H1 (cell line): ENCODE measurements around the gene ANP32A. TPM values are rescaled to one million over a fixed set of nuclear protein-coding genes. Genes with fewer than 3 reads are reported as not detected.

Experiments used
- CTCF ChIA-PET: fragments of 300-600 bp; sonication (Branson Sonifier 250); formaldehyde crosslinking; loops from one replicate; lab custom pipeline; 2021; ENCODE audit not compliant: partially characterized antibody; lab: Charles Lee
- POLR2A ChIA-PET: fragments of 300-600 bp; sonication (Branson Sonifier 250); formaldehyde crosslinking; loops from one replicate; lab custom pipeline; 2021; ENCODE audit warnings: inconsistent platforms; ENCODE audit not compliant: partially characterized antibody; lab: Charles Lee
- DNase-seq, 2 experiments: peaks; one replicate each; pipeline versions ENCODE4 v3.0.0 to v3.0.0-alpha.2; 2010 to 2022; ENCODE audit warnings: low spot score in 2 of 2, low read depth in 1 of 2, mixed read lengths in 1 of 2
- FAIRE-seq: peaks from 2 replicates; lab custom pipeline; 2011; peaks lifted over from hg19 to GRCh38; lab: Jason Lieb, UNC
- H2AFZ ChIP-seq: 2 replicates; pipeline ENCODE4 v1.8.1; 2012; ENCODE audit warnings: low read length, inconsistent platforms
- H2AK5ac ChIP-seq: 2 replicates; pipeline ENCODE4 v1.6.1; 2013; ENCODE audit warnings: low read depth, low read length
- H2BK120ac ChIP-seq: replicated peaks from 2 replicates; pipeline ENCODE3; 2013; ENCODE audit warnings: low read depth, low read length, inconsistent platforms
- H2BK12ac ChIP-seq: 2 replicates; pipeline ENCODE4 v1.6.1; 2013; ENCODE audit warnings: low read depth, low read length
- H2BK15ac ChIP-seq: 2 replicates; pipeline ENCODE4 v1.6.1; 2013; ENCODE audit warnings: low read length
- H2BK20ac ChIP-seq: 2 replicates; pipeline ENCODE4 v1.6.1; 2013; ENCODE audit warnings: low read length
- H2BK5ac ChIP-seq: 2 replicates; pipeline ENCODE4 v1.6.1; 2013; ENCODE audit warnings: low read depth, low read length
- H3K14ac ChIP-seq: 2 replicates; pipeline ENCODE4 v1.6.1; 2013; ENCODE audit warnings: inconsistent platforms; ENCODE audit not compliant: insufficient read length
- H3K18ac ChIP-seq: 2 replicates; pipeline ENCODE4 v1.6.1; 2013; ENCODE audit warnings: low read length; ENCODE audit errors: extremely low read depth
- H3K23ac ChIP-seq: 2 replicates; pipeline ENCODE4 v1.6.1; 2013; ENCODE audit warnings: inconsistent platforms; ENCODE audit not compliant: insufficient read length
- H3K23me2 ChIP-seq: 2 replicates; pipeline ENCODE4 v1.6.1; 2013; ENCODE audit warnings: low read depth, low read length
- H3K27ac ChIP-seq: 2 replicates; pipeline ENCODE4 v1.6.1; 2011; ENCODE audit warnings: low read depth, low read length, inconsistent platforms
- H3K27me3 ChIP-seq, 4 experiments: replicated peaks in 1 of 4; 1 replicate in 1 of 4; 2 replicates in 3 of 4; pipeline versions ENCODE4 v1.6.1 to v1.8.1; 2011 to 2013; ENCODE audit warnings: low read length in 3 of 4, mild to moderate bottlenecking in 3 of 4, inconsistent platforms in 2 of 4, mixed read lengths in 2 of 4, moderate library complexity in 1 of 4; ENCODE audit not compliant: control insufficient read depth in 3 of 4, insufficient read depth in 3 of 4; ENCODE audit errors: extremely low read depth in 1 of 4
- H3K36me3 ChIP-seq, 4 experiments: 2 replicates each; pipeline versions ENCODE4 v1.6.1 to v1.8.1; 2011 to 2013; ENCODE audit warnings: mild to moderate bottlenecking in 4 of 4, low read length in 3 of 4, moderate library complexity in 2 of 4, control low read depth in 1 of 4, inconsistent platforms in 1 of 4; ENCODE audit not compliant: insufficient read depth in 4 of 4, control insufficient read depth in 2 of 4
- H3K4ac ChIP-seq: replicated peaks from 2 replicates; pipeline ENCODE3; 2013; ENCODE audit warnings: low read length, low read depth, mixed read lengths, inconsistent platforms; ENCODE audit not compliant: insufficient read length
- H3K4me1 ChIP-seq, 4 experiments: replicated peaks in 1 of 4; 1 replicate in 1 of 4; 2 replicates in 3 of 4; pipeline versions ENCODE4 v1.6.1 to v1.8.1; 2011 to 2013; ENCODE audit warnings: low read length in 3 of 4, inconsistent platforms in 2 of 4, mixed read lengths in 1 of 4; ENCODE audit not compliant: insufficient read depth in 4 of 4, control insufficient read depth in 3 of 4
- H3K4me2 ChIP-seq, 2 experiments: 2 replicates each; pipeline versions ENCODE4 v1.6.1 to v1.8.1; 2011 to 2013; ENCODE audit warnings: low read depth in 2 of 2, low read length in 2 of 2, control low read depth in 1 of 2, inconsistent platforms in 1 of 2, mild to moderate bottlenecking in 1 of 2; ENCODE audit not compliant: insufficient read depth in 1 of 2
- H3K4me3 ChIP-seq, 4 experiments: fragments of 200-600, 300-600 bp in 1 of 4; sonication (generic), shearing (Covaris generic), sonication (Bioruptor Twin) in 1 of 4; 2 replicates each; pipeline versions ENCODE4 v1.5.1 to v1.8.1; 2011 to 2016; ENCODE audit warnings: low read length in 4 of 4, low read depth in 3 of 4, control low read depth in 2 of 4, inconsistent platforms in 2 of 4, mild to moderate bottlenecking in 2 of 4, mixed read lengths in 1 of 4, moderate library complexity in 1 of 4; ENCODE audit not compliant: insufficient read depth in 2 of 4; ENCODE audit errors: extremely low read depth in 1 of 4
- H3K56ac ChIP-seq: replicated peaks from 2 replicates; pipeline ENCODE3; 2013; ENCODE audit warnings: low read depth, mild to moderate bottlenecking, mixed read lengths, low read length, inconsistent platforms; ENCODE audit not compliant: insufficient read length
- H3K79me1 ChIP-seq: 2 replicates; pipeline ENCODE4 v1.6.1; 2013; ENCODE audit warnings: low read depth, low read length, control low read depth
- H3K79me2 ChIP-seq, 2 experiments: 2 replicates each; pipeline versions ENCODE4 v1.6.1 to v1.8.1; 2012 to 2013; ENCODE audit warnings: low read length in 2 of 2, mild to moderate bottlenecking in 2 of 2, inconsistent platforms in 1 of 2; ENCODE audit not compliant: insufficient read depth in 2 of 2, control insufficient read depth in 1 of 2
- H3K9ac ChIP-seq, 4 experiments: replicated peaks in 1 of 4; 1 replicate in 1 of 4; 2 replicates in 3 of 4; pipeline versions ENCODE4 v1.6.1 to v1.8.1; 2011 to 2013; ENCODE audit warnings: low read depth in 3 of 4, low read length in 3 of 4, control low read depth in 2 of 4, mild to moderate bottlenecking in 2 of 4, moderate library complexity in 2 of 4, inconsistent platforms in 1 of 4; ENCODE audit errors: extremely low read depth in 1 of 4
- H3K9me3 ChIP-seq, 2 experiments: 2 replicates each; pipeline versions ENCODE4 v1.6.1 to v1.8.1; 2012 to 2013; ENCODE audit warnings: mild to moderate bottlenecking in 2 of 2, moderate library complexity in 2 of 2, control low read depth in 1 of 2, inconsistent platforms in 1 of 2, low read depth in 1 of 2, low read length in 1 of 2, mixed read lengths in 1 of 2; ENCODE audit not compliant: insufficient read depth in 2 of 2
- H4K20me1 ChIP-seq, 2 experiments: replicated peaks in 1 of 2; 2 replicates each; pipeline versions ENCODE3 to v1.8.1; 2011 to 2013; ENCODE audit warnings: inconsistent platforms in 2 of 2, low read length in 2 of 2, mild to moderate bottlenecking in 1 of 2; ENCODE audit not compliant: insufficient read depth in 2 of 2, control insufficient read depth in 1 of 2
- H4K5ac ChIP-seq: 2 replicates; pipeline ENCODE4 v1.6.1; 2013; ENCODE audit warnings: low read length, low read depth, mixed read lengths, inconsistent platforms; ENCODE audit not compliant: insufficient read length
- H4K8ac ChIP-seq: 2 replicates; pipeline ENCODE4 v1.8.0; 2013; ENCODE audit warnings: mild to moderate bottlenecking, moderate library complexity, low read length, inconsistent platforms; ENCODE audit not compliant: insufficient read depth; ENCODE audit errors: extremely low read depth
- H4K91ac ChIP-seq: replicated peaks from 2 replicates; pipeline ENCODE3; 2013; ENCODE audit warnings: low read length, mixed read lengths, inconsistent platforms; ENCODE audit not compliant: insufficient read length
- ASH2L ChIP-seq: fragments of 200-600, 300-600 bp; sonication (generic); IDR thresholded peaks from one replicate; pipeline ENCODE4 v1.7.1; 2017; ENCODE audit warnings: low read length
- E2F6 ChIP-seq: IDR thresholded peaks from 2 replicates; pipeline ENCODE4 v1.6.1; 2012; ENCODE audit warnings: inconsistent platforms
- GTF2F1 ChIP-seq: IDR thresholded peaks from 2 replicates; pipeline ENCODE4 v1.6.1; 2012; ENCODE audit warnings: low read depth, low read length, improper control_type of control experiment, borderline replicate concordance
- HDAC2 ChIP-seq, 2 experiments: fragments of 300-600 bp in 1 of 2; sonication (generic) in 1 of 2; IDR thresholded peaks; 2 replicates each; pipeline ENCODE4 v1.6.1; 2011 to 2012; ENCODE audit warnings: low read depth in 2 of 2, low read length in 2 of 2, mild to moderate bottlenecking in 2 of 2, moderate library complexity in 2 of 2, borderline replicate concordance in 1 of 2, inconsistent platforms in 1 of 2
- RNF2 ChIP-seq: fragments of 200-900, 300-1000 bp; sonication (generic); IDR thresholded peaks from 2 replicates; pipeline ENCODE4 v1.7.1; 2016; ENCODE audit warnings: borderline replicate concordance, low read depth, mild to moderate bottlenecking, antibody characterized with exemption, low read length; ENCODE audit not compliant: poor library complexity, severe bottlenecking; ENCODE audit errors: missing control alignments
- TEAD4 ChIP-seq: IDR thresholded peaks from 2 replicates; pipeline ENCODE4 v1.6.1; 2012; ENCODE audit warnings: low read depth, low read length, inconsistent platforms, mixed read lengths
- WGBS, 2 experiments: shearing (Covaris generic) in 1 of 2; methylation state at CpG; one replicate each; pipeline versions ENCODE4 v1.1.6 to v1.1.7; 2013 to 2015; ENCODE audit warnings: low lambda C conversion rate in 2 of 2, mixed read lengths in 2 of 2, inconsistent platforms in 1 of 2, low coverage in 1 of 2, missing lambda C conversion rate in 1 of 2; ENCODE audit not compliant: insufficient replicate concordance in 2 of 2, insufficient coverage in 1 of 2, insufficient read length in 1 of 2; ENCODE audit errors: extremely low coverage in 1 of 2, missing lambda C conversion rate in 1 of 2; 5-methylcytosine and 5-hydroxymethylcytosine counted together
- polyA plus RNA-seq, 7 experiments: library from polyadenylated mRNA; depleted of rRNA in 3 of 7; stranded (reverse) in 5 of 7; unstranded in 2 of 7; fragments of >200 nt in 5 of 7; fragments of 200-250 nt in 2 of 7; gene quantifications; 1 replicate in 5 of 7; 2 replicates in 1 of 7; 4 replicates in 1 of 7; pipeline versions ENCODE4 v1.2.1 to v1.2.3, GENCODE V29; 2011 to 2013; ENCODE audit warnings: missing spikeins in 2 of 7, mixed read lengths in 2 of 7
- total RNA-seq: library from RNA; stranded (reverse); fragmentation: NEBNext Ultra II Directional; extraction: Animal tissue kit (Norgen Biotek cat#: 25700); gene quantifications from 2 replicates; pipeline ENCODE4 v1.2.1, GENCODE V29; 2021

ANP32A gene
- total and polyA plus RNA-seq, 2 of the 8 experiments (the other 6 are each of a cell fraction or from before 2014, with no cell fraction given): 70.8 to 295 TPM

GRCh38 chr15:68791431-68792283, 29.0 kb downstream of the ANP32A start:
- no peak overlapping the region for H2BK20ac ChIP-seq
- no peak overlapping the region for H3K9ac ChIP-seq
- no peak overlapping the region for H3K23ac ChIP-seq
- H3K4me1 ChIP-seq: peaks cover 36 to 67% (median 48%) of the 10 kb centered on the region in 4 experiments
- H3K36me3 ChIP-seq: peaks cover 3 to 13% (median 6%) of the 10 kb centered on the region in 4 experiments; a peak in 6 of 8 replicates
- H3K27ac ChIP-seq: peak overlapping the region; percentile 55; the same call in 1 of the 2 replicates
- no peak overlapping the region for H3K4ac ChIP-seq
- H2BK15ac ChIP-seq: no peak overlapping the region
- H3K4me2 ChIP-seq: peak overlapping the region in 1 of 2 experiments; percentile 56; a peak in 3 of 4 replicates
- no peak overlapping the region for H2AK5ac ChIP-seq
- peaks cover 11 to 94% of the 10 kb centered on the region in 2 experiments; a peak in 3 of 4 replicates for H3K79me2 ChIP-seq
- H4K20me1 ChIP-seq: peaks cover 45 to 61% of the 10 kb centered on the region in 2 experiments
- ChIA-PET POLR2A (interaction anchor here (1.0 to 1.5 kb wide), 3 partner anchors 14 to 26 kb away, joined by 3 to 4 read pairs (median 4); no protein-coding TSS in a partner anchor), CTCF (interaction anchor here (1.1 kb wide), 1 partner anchor 85 kb away, joined by 3 read pairs; no protein-coding TSS in a partner anchor)
- 43% methylated on average over 3 of the region's 3 CpGs; no CpG with 5 or more reads in 1 of the 2 experiments for WGBS, 2 experiments
- H3K56ac ChIP-seq: no peak overlapping the region
- H3K4me3 ChIP-seq: no peak overlapping the region
- no peaks in the 10 kb centered on the region for H3K9me3 ChIP-seq
- no peak overlapping the region for H2BK12ac ChIP-seq
- H2BK120ac ChIP-seq: no peak overlapping the region
- DNase-seq: no peak
- H3K23me2 ChIP-seq: peaks cover 3% of the 10 kb centered on the region; the same call in 1 of the 2 replicates
- H4K5ac ChIP-seq: no peak overlapping the region
- no peak overlapping the region for H2AFZ ChIP-seq
- H3K27me3 ChIP-seq: no peaks in the 10 kb centered on the region
- peaks cover 23% of the 10 kb centered on the region for H3K79me1 ChIP-seq
- H3K14ac ChIP-seq: no peak overlapping the region
- no peak overlapping the region for H2BK5ac ChIP-seq
- H4K91ac ChIP-seq: no peak overlapping the region
- H3K18ac ChIP-seq: no peak overlapping the region
- no peak overlapping the region for H4K8ac ChIP-seq
- no peak for FAIRE-seq
- no peak for TF ChIP-seq GTF2F1
- TF ChIP-seq RNF2: no peak
- TF ChIP-seq HDAC2 (IDR thresholded peaks at IDR 0.05; ENCODE audit: borderline replicate concordance in 1 of 2, low read depth in 2 of 2, low read length in 2 of 2): 0 out of 4 replicates have a peak, but pooled peaks of 1 of the 2 experiments have one; percentile 63
- TF ChIP-seq E2F6: no peak
- no peak for TF ChIP-seq ASH2L
- no peak for TF ChIP-seq TEAD4
